ENCODE measurements around the gene FAM193A.

GRCh38 chr4:2574863-2575262 lies 38.4 kb downstream of the FAM193A start:
- TF ChIP-seq, protein P1, sequence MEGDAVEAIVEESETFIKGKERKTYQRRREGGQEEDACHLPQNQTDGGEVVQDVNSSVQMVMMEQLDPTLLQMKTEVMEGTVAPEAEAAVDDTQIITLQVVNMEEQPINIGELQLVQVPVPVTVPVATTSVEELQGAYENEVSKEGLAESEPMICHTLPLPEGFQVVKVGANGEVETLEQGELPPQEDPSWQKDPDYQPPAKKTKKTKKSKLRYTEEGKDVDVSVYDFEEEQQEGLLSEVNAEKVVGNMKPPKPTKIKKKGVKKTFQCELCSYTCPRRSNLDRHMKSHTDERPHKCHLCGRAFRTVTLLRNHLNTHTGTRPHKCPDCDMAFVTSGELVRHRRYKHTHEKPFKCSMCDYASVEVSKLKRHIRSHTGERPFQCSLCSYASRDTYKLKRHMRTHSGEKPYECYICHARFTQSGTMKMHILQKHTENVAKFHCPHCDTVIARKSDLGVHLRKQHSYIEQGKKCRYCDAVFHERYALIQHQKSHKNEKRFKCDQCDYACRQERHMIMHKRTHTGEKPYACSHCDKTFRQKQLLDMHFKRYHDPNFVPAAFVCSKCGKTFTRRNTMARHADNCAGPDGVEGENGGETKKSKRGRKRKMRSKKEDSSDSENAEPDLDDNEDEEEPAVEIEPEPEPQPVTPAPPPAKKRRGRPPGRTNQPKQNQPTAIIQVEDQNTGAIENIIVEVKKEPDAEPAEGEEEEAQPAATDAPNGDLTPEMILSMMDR (IDR thresholded peaks at IDR 0.05): no peak
- no peak for TF ChIP-seq POLR2A (IDR thresholded peaks at IDR 0.05)
